A673 (cell line): ENCODE data around the gene TBXAS1. TPM values are rescaled to one million over a fixed set of nuclear protein-coding genes. Genes with fewer than 3 reads are reported as not detected.
A peak's percentile ranks its signal among the peaks of the same experiment; 100 is the strongest.

Experiments used
- BruUV-seq: library from RNA; stranded (reverse); fragments of 400-500 nt; replicated peaks from 2 replicates; lab custom pipeline; 2021; lab: Mats Ljungman, UMichigan
- CTCF ChIA-PET: fragments of 300-600 bp; sonication (Branson Sonifier 250); formaldehyde crosslinking; loops from one replicate; lab custom pipeline; 2022; ENCODE audit warnings: antibody characterized with exemption; lab: Charles Lee
- POLR2A ChIA-PET: fragments of 300-600 bp; sonication (Branson Sonifier 250); formaldehyde crosslinking; loops from one replicate; lab custom pipeline; 2022; ENCODE audit warnings: antibody characterized with exemption; ENCODE audit not compliant: low non-redundant PET; lab: Charles Lee
- DNase-seq: peaks from one replicate; pipeline ENCODE4 v3.0.0-alpha.2; 2015; ENCODE audit warnings: low spot score
- H3K27ac ChIP-seq: fragments of 200-600 bp; sonication (generic); 2 replicates; pipeline ENCODE4 v1.5.1; 2016; ENCODE audit warnings: mixed run types, low read depth, mild to moderate bottlenecking, mixed read lengths, antibody characterized with exemption, low read length; ENCODE audit not compliant: poor library complexity, severe bottlenecking
- H3K27me3 ChIP-seq: fragments of 200-600 bp; sonication (generic); replicated peaks from 2 replicates; pipeline ENCODE4 v1.6.1; 2017; ENCODE audit warnings: mixed run types, low read depth, mild to moderate bottlenecking, mixed read lengths, antibody characterized with exemption, low read length; ENCODE audit not compliant: insufficient read depth, poor library complexity
- H3K36me3 ChIP-seq: fragments of 200-600 bp; sonication (generic); 2 replicates; pipeline ENCODE4 v1.6.1; 2016; ENCODE audit warnings: mixed run types, mild to moderate bottlenecking, mixed read lengths, antibody characterized with exemption, low read length; ENCODE audit not compliant: insufficient read depth, poor library complexity, severe bottlenecking
- H3K4me1 ChIP-seq: fragments of 200-600 bp; sonication (generic); 2 replicates; pipeline ENCODE4 v1.6.1; 2017; ENCODE audit warnings: mixed run types, mild to moderate bottlenecking, mixed read lengths, antibody characterized with exemption, low read length; ENCODE audit not compliant: insufficient read depth, poor library complexity, severe bottlenecking
- H3K4me3 ChIP-seq: fragments of 200-600 bp; sonication (generic); 2 replicates; pipeline ENCODE4 v1.5.1; 2016; ENCODE audit warnings: low read depth, mixed run types, mild to moderate bottlenecking, mixed read lengths, low read length; ENCODE audit not compliant: poor library complexity, severe bottlenecking
- H3K9me3 ChIP-seq: fragments of 200-600 bp; sonication (generic); 2 replicates; pipeline ENCODE4 v1.6.1; 2016; ENCODE audit warnings: mixed run types, low read depth, mild to moderate bottlenecking, mixed read lengths, antibody characterized with exemption, low read length; ENCODE audit not compliant: poor library complexity, severe bottlenecking
- CTCF ChIP-seq: fragments of 300-800, 200-600 bp; sonication (generic); conservative IDR thresholded peaks from 2 replicates; pipeline ENCODE4 v1.5.1; 2017; ENCODE audit warnings: low read depth, mild to moderate bottlenecking, antibody characterized with exemption, low read length, moderate library complexity, mixed read lengths
- EZH2 ChIP-seq: fragments of 200-600 bp; sonication (generic); IDR thresholded peaks from 2 replicates; pipeline ENCODE4 v1.6.1; 2017; ENCODE audit warnings: borderline replicate concordance, low read depth, mild to moderate bottlenecking, mixed read lengths, antibody characterized with exemption, low read length; ENCODE audit not compliant: poor library complexity, severe bottlenecking
- intact Hi-C: fragments of 100-400 bp; cut with micrococcal nuclease; formaldehyde crosslinking; loops from one replicate; pipeline ENCODE4 v1.10.0; 2022; ENCODE audit not compliant: unreplicated experiment
- total RNA-seq: library from RNA; stranded (reverse); gene quantifications from 2 replicates; pipeline ENCODE4 v1.2.3, GENCODE V29; 2021

The TBXAS1 gene
- total RNA-seq, 1 experiment from 2014 or later, result 2.5 TPM

GRCh38 chr7:139908792-139909191, 79.7 kb downstream of the TBXAS1 start:
- Histone ChIP-seq H3K36me3 (no peaks in the 10 kb centered on the region), H3K27me3 (peaks cover 6% of the 10 kb centered on the region), H3K9me3 (no peaks in the 10 kb centered on the region), H3K4me1 (no peaks in the 10 kb centered on the region), H3K4me3 (no peak overlapping the region), H3K27ac (no peak overlapping the region)
- no peak for DNase-seq
- intact Hi-C loops, result no loop called here
- no peak for TF ChIP-seq CTCF
- no peak for TF ChIP-seq EZH2
- POLR2A ChIA-PET, result no interaction called here
- BruUV-seq, result no TSS peak
- CTCF ChIA-PET, result no interaction called here

- intact Hi-C loops, result no loop called here
- TF ChIP-seq CTCF (no peak), EZH2 (no peak)
- ChIA-PET POLR2A (no interaction called here), CTCF (no interaction called here)
- peak; percentile 28 for DNase-seq
- Histone ChIP-seq H3K36me3 (no peaks in the 10 kb centered on the region), H3K9me3 (no peaks in the 10 kb centered on the region), H3K4me1 (no peaks in the 10 kb centered on the region), H3K27ac (no peak overlapping the region), H3K4me3 (no peak overlapping the region), H3K27me3 (peaks cover 6% of the 10 kb centered on the region)
- no TSS peak for BruUV-seq
These were observed 80.5 kb downstream of the TBXAS1 start for GRCh38 chr7:139909379-139910050.

GRCh38 chr7:139913021-139913844, 84.2 kb downstream of the TBXAS1 start:
- Histone ChIP-seq H3K4me3 (no peak overlapping the region), H3K27me3 (peaks cover 3% of the 10 kb centered on the region), H3K4me1 (no peaks in the 10 kb centered on the region), H3K9me3 (no peaks in the 10 kb centered on the region), H3K36me3 (no peaks in the 10 kb centered on the region), H3K27ac (no peak overlapping the region)
- TF ChIP-seq CTCF, result no peak
- no peak for TF ChIP-seq EZH2
- DNase-seq, result no peak
- CTCF ChIA-PET, result no interaction called here
- POLR2A ChIA-PET, result no interaction called here
- no TSS peak for BruUV-seq
- intact Hi-C loops, result no loop called here
